HepG2 (cell line): Measurements from ENCODE around the gene ZBTB21. TPM values are rescaled to one million over a fixed set of nuclear protein-coding genes. Genes with fewer than 3 reads are reported as not detected.

Experiments
- ATAC-seq: fragments of 200-7000 bp; cut with Tn5 transposase; 3 replicates; pipeline ENCODE4 v1.9.1; 2020; ENCODE audit warnings: mild to moderate bottlenecking, moderate library complexity
- BruUV-seq: library from RNA; stranded (reverse); fragments of 400-500 nt; replicated peaks from 2 replicates; lab custom pipeline; 2021; lab: Mats Ljungman, UMichigan
- CTCF ChIA-PET: fragments of 300-600 bp; formaldehyde crosslinking; extraction: SDS; loops from one replicate; lab custom pipeline; 2021; ENCODE audit warnings: low total read pairs, inconsistent platforms, low intra/inter-chr PET ratio; lab: Yijun Ruan, JAX
- POLR2A ChIA-PET: fragments of 350-600 bp; sonication (Branson Sonifier 250); formaldehyde crosslinking; loops from one replicate; lab custom pipeline; 2020; ENCODE audit warnings: antibody characterized with exemption, inconsistent platforms; lab: Yijun Ruan, JAX
- DNase-seq: peaks from one replicate; pipeline ENCODE4 v3.0.0-alpha.2; 2015; ENCODE audit warnings: low spot score
- FAIRE-seq: peaks from 3 replicates; lab custom pipeline; 2011; peaks lifted over from hg19 to GRCh38; lab: Jason Lieb, UNC
- H2AFZ ChIP-seq: one replicate; pipeline ENCODE4 v1.6.1; 2011; ENCODE audit warnings: low read length, inconsistent platforms
- H3K27ac ChIP-seq: fragments of 300-600 bp; 3 replicates; pipeline ENCODE4 v1.8.0; 2011; ENCODE audit warnings: mixed run types, mild to moderate bottlenecking, mixed read lengths, low read length, inconsistent platforms; ENCODE audit not compliant: insufficient read depth; ENCODE audit errors: extremely low read length
- H3K27me3 ChIP-seq, 2 experiments: fragments of 200-600 bp in 1 of 2; 2 replicates in 1 of 2; 3 replicates in 1 of 2; pipeline versions ENCODE4 v1.6.0 to v1.8.0; 2011; ENCODE audit warnings: low read length in 2 of 2, mild to moderate bottlenecking in 2 of 2, moderate library complexity in 2 of 2, inconsistent platforms in 1 of 2; ENCODE audit not compliant: insufficient read depth in 2 of 2, control insufficient read depth in 1 of 2
- H3K36me3 ChIP-seq, 2 experiments: fragments of 200-600 bp in 1 of 2; replicated peaks in 1 of 2; 2 replicates in 1 of 2; 3 replicates in 1 of 2; pipeline versions ENCODE4 v1.5.1 to v1.8.0; 2011; ENCODE audit warnings: low read length in 2 of 2, inconsistent platforms in 1 of 2; ENCODE audit not compliant: insufficient read depth in 2 of 2, control insufficient read depth in 1 of 2
- H3K4me1 ChIP-seq: 2 replicates; pipeline ENCODE4 v1.5.1; 2012; ENCODE audit warnings: low read length, inconsistent platforms; ENCODE audit not compliant: insufficient read depth
- H3K4me2 ChIP-seq: 2 replicates; pipeline ENCODE4 v1.6.0; 2011; ENCODE audit warnings: low read depth, low read length, inconsistent platforms
- H3K4me3 ChIP-seq, 3 experiments: fragments of 200-600 bp in 1 of 3; sonication (generic), shearing (Covaris generic) in 1 of 3; replicated peaks in 1 of 3; 2 replicates each; pipeline ENCODE4 v1.5.1; 2011 to 2016; ENCODE audit warnings: low read length in 3 of 3, inconsistent platforms in 2 of 3, low read depth in 2 of 3, mild to moderate bottlenecking in 2 of 3, control low read depth in 1 of 3, mixed read lengths in 1 of 3; ENCODE audit not compliant: insufficient read depth in 1 of 3
- H3K79me2 ChIP-seq: one replicate; pipeline ENCODE4 v1.6.1; 2011; ENCODE audit warnings: low read length, inconsistent platforms; ENCODE audit not compliant: insufficient read depth
- H3K9ac ChIP-seq: 2 replicates; pipeline ENCODE4 v1.6.0; 2011; ENCODE audit warnings: mild to moderate bottlenecking, low read depth, low read length, inconsistent platforms; ENCODE audit not compliant: insufficient read depth
- H3K9me3 ChIP-seq: 2 replicates; pipeline ENCODE4 v1.5.1; 2012; ENCODE audit warnings: mild to moderate bottlenecking, low read length
- H4K20me1 ChIP-seq: 2 replicates; pipeline ENCODE4 v1.6.0; 2011; ENCODE audit warnings: inconsistent platforms, mild to moderate bottlenecking, low read length, moderate library complexity; ENCODE audit not compliant: insufficient read depth
- DPF2 ChIP-seq: sonication (generic); formaldehyde crosslinking; IDR thresholded peaks from 2 replicates; pipeline ENCODE4 v1.4.0; 2020; ENCODE audit warnings: mild to moderate bottlenecking, low read depth, missing genetic modification reagents, borderline replicate concordance
- EHMT2 ChIP-seq: fragments of 200-600 bp; sonication (generic); IDR thresholded peaks from 2 replicates; pipeline ENCODE4 v1.7.0; 2017; ENCODE audit warnings: antibody characterized with exemption, low read depth, low read length, borderline replicate concordance
- FOXO1 ChIP-seq: sonication (generic); formaldehyde crosslinking; IDR thresholded peaks from 2 replicates; pipeline ENCODE4 v1.4.0; 2020; ENCODE audit warnings: missing genetic modification reagents
- HOXA5 ChIP-seq: sonication (generic); formaldehyde crosslinking; IDR thresholded peaks from 2 replicates; pipeline ENCODE4 v1.4.0; 2020; ENCODE audit warnings: missing genetic modification reagents
- MTERF4 ChIP-seq: sonication (generic); formaldehyde crosslinking; IDR thresholded peaks from 2 replicates; pipeline ENCODE4 v1.8.0; 2023; ENCODE audit warnings: mild to moderate bottlenecking, missing genetic modification reagents
- NCOA2 ChIP-seq: sonication (generic); formaldehyde crosslinking; IDR thresholded peaks from 2 replicates; pipeline ENCODE4 v1.8.0; 2022; ENCODE audit warnings: inconsistent platforms
- PHF21A ChIP-seq: sonication (generic); formaldehyde crosslinking; IDR thresholded peaks from 2 replicates; pipeline ENCODE4 v1.5.0; 2020; ENCODE audit warnings: mild to moderate bottlenecking, missing genetic modification reagents
- ZIK1 ChIP-seq: sonication (generic); formaldehyde crosslinking; IDR thresholded peaks from 2 replicates; pipeline ENCODE4 v1.5.0; 2020; ENCODE audit warnings: mild to moderate bottlenecking, low read depth, missing genetic modification reagents, borderline replicate concordance
- ZNF3 ChIP-seq: IDR thresholded peaks from 2 replicates; pipeline ENCODE4 v1.7.0; 2017; ENCODE audit warnings: inconsistent platforms
- ZNF350 ChIP-seq: sonication (generic); formaldehyde crosslinking; IDR thresholded peaks from 2 replicates; pipeline ENCODE4 v1.4.0; 2020; ENCODE audit warnings: mild to moderate bottlenecking, low read depth, missing genetic modification reagents, borderline replicate concordance
- ZNF556 ChIP-seq: sonication (generic); formaldehyde crosslinking; IDR thresholded peaks from 2 replicates; pipeline ENCODE4 v1.4.0; 2020; ENCODE audit warnings: mild to moderate bottlenecking, missing genetic modification reagents, borderline replicate concordance
- ZNF850 ChIP-seq: sonication (generic); formaldehyde crosslinking; conservative IDR thresholded peaks from 2 replicates; pipeline ENCODE4 v1.9.0; 2021; ENCODE audit warnings: mild to moderate bottlenecking, missing genetic modification reagents
- WGBS: methylation state at CpG from one replicate; pipeline ENCODE4 v1.1.6; 2017; ENCODE audit warnings: low lambda C conversion rate; 5-methylcytosine and 5-hydroxymethylcytosine counted together
- in situ Hi-C: cut with HindIII; loops from 2 replicates; pipeline ENCODE4 v1.10.0; 2017; ENCODE audit warnings: low pct_unique_long_range_greater_than_20kb; ENCODE audit not compliant: extremely low pct_ligation_motif_present
- intact Hi-C: fragments of 100-400 bp; cut with micrococcal nuclease; formaldehyde crosslinking; loops from one replicate; pipeline ENCODE4 v1.10.0; 2022; ENCODE audit not compliant: unreplicated experiment
- polyA plus RNA-seq, 8 experiments: library from polyadenylated mRNA; depleted of rRNA in 3 of 8; stranded (reverse) in 7 of 8; unstranded in 1 of 8; fragments of >200 nt; fragmentation: Illumina TruSeq in 4 of 8; extraction: Trizol in 4 of 8; gene quantifications; 2 replicates each; pipeline versions ENCODE4 v1.2.1 to v1.2.3, GENCODE V29; 2011 to 2016; ENCODE audit warnings: low read depth in 4 of 8, missing spikeins in 1 of 8, mixed read lengths in 1 of 8; ENCODE audit not compliant: insufficient read depth in 1 of 8
- total RNA-seq, 5 experiments: library from RNA; depleted of rRNA; stranded (reverse); fragments of >200 nt; fragmentation: Illumina TruSeq; extraction: Trizol; gene quantifications; 2 replicates each; pipeline ENCODE4 v1.2.3, GENCODE V29; 2016; ENCODE audit warnings: low read depth in 1 of 5
- TF ChIP-seq, protein P1 (sequence below): sonication (generic); formaldehyde crosslinking; IDR thresholded peaks from 2 replicates; pipeline ENCODE4 v1.4.0; 2020; ENCODE audit warnings: missing genetic modification reagents
- TF ChIP-seq, protein P2 (sequence below): sonication (generic); formaldehyde crosslinking; IDR thresholded peaks from 2 replicates; pipeline ENCODE4 v1.8.1; 2022; ENCODE audit warnings: mild to moderate bottlenecking, missing genetic modification reagents

Gene ZBTB21
- total and polyA plus RNA-seq, 2 of the 13 experiments (the other 11 are each of a cell fraction or from before 2014, with no cell fraction given): 4.5 to 6.1 TPM

- H3K27ac ChIP-seq: no peak overlapping the region
- POLR2A ChIA-PET: no interaction called here
Measured at GRCh38 chr21:42058631-42059111, 48.5 kb upstream of the ZBTB21 start.

More at GRCh38 chr21:42058631-42059111, 48.5 kb upstream of the ZBTB21 start:
- H3K27me3 ChIP-seq: peaks cover 12 to 92% of the 10 kb centered on the region in 2 experiments
- CTCF ChIA-PET: no interaction called here
- H3K9me3 ChIP-seq: no peaks in the 10 kb centered on the region
- no peaks in the 10 kb centered on the region for H3K79me2 ChIP-seq
- in situ Hi-C loops: no loop called here
- H4K20me1 ChIP-seq: no peaks in the 10 kb centered on the region
- H3K36me3 ChIP-seq: no peaks in the 10 kb centered on the region
- no peak for ATAC-seq
- no peak overlapping the region for H3K4me3 ChIP-seq
- TF ChIP-seq, protein P1, sequence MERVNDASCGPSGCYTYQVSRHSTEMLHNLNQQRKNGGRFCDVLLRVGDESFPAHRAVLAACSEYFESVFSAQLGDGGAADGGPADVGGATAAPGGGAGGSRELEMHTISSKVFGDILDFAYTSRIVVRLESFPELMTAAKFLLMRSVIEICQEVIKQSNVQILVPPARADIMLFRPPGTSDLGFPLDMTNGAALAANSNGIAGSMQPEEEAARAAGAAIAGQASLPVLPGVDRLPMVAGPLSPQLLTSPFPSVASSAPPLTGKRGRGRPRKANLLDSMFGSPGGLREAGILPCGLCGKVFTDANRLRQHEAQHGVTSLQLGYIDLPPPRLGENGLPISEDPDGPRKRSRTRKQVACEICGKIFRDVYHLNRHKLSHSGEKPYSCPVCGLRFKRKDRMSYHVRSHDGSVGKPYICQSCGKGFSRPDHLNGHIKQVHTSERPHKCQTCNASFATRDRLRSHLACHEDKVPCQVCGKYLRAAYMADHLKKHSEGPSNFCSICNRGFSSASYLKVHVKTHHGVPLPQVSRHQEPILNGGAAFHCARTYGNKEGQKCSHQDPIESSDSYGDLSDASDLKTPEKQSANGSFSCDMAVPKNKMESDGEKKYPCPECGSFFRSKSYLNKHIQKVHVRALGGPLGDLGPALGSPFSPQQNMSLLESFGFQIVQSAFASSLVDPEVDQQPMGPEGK (CRISPR knock-in tag): no peak
- TF ChIP-seq HOXA5 (CRISPR knock-in tag): no peak
- no peak for TF ChIP-seq ZIK1
- no peak for TF ChIP-seq EHMT2
- no peak for TF ChIP-seq NCOA2 (CRISPR knock-in tag)
- no peak for TF ChIP-seq FOXO1 (CRISPR knock-in tag)
- no peak for TF ChIP-seq ZNF850 (CRISPR knock-in tag)
- TF ChIP-seq MTERF4 (CRISPR knock-in tag): no peak
- no peak for TF ChIP-seq PHF21A (CRISPR knock-in tag)
- no peak for TF ChIP-seq DPF2 (CRISPR knock-in tag)
- no peak for TF ChIP-seq ZNF556 (CRISPR knock-in tag)
- TF ChIP-seq ZNF350 (CRISPR knock-in tag): no peak
- no peak for TF ChIP-seq ZNF3 (CRISPR knock-in tag)
- TF ChIP-seq, protein P2, sequence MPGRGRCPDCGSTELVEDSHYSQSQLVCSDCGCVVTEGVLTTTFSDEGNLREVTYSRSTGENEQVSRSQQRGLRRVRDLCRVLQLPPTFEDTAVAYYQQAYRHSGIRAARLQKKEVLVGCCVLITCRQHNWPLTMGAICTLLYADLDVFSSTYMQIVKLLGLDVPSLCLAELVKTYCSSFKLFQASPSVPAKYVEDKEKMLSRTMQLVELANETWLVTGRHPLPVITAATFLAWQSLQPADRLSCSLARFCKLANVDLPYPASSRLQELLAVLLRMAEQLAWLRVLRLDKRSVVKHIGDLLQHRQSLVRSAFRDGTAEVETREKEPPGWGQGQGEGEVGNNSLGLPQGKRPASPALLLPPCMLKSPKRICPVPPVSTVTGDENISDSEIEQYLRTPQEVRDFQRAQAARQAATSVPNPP (CRISPR knock-in tag): no peak
- 83% methylated on average over 6 of the region's 11 CpGs for WGBS
- BruUV-seq: no TSS peak
- H3K4me1 ChIP-seq: peaks cover 25% of the 10 kb centered on the region
- DNase-seq: no peak
- no peak for FAIRE-seq
- intact Hi-C loops: no loop called here
- no peak overlapping the region for H3K4me2 ChIP-seq
- no peak overlapping the region for H2AFZ ChIP-seq
- no peak overlapping the region for H3K9ac ChIP-seq
